Activated CD4-positive, alpha-beta T cell treated with anti-CD3 and anti-CD28 coated beads for 1 hour (primary cell): Measurements from ENCODE around the gene NAA11.
"Not testable (repeated sequence)": the region's sequence is repeated elsewhere in the genome, so short reads cannot be mapped to it uniquely, and the experiment has no call there.

Experiments used
- DNase-seq: peaks from one replicate; pipeline ENCODE4 v3.0.0-alpha.2; 2020

NAA11 gene

DNA sequence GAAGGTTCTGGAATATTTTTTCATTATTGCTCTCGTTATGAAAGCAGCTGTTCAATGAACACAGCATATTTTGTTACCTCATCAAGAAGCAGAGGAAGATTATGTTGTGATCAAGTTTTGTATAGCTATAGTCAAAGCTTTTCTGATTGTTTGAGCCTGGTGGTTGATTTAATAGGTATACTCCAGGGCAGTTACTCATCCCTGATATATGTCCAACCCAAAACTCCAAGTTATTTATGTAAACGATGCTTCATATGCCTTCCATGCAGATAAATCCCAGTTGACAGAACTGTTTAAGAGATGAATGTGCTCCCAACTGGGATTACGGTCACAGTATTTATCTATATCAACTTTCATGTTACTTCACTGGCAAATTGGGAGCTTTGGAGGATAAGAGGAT, 19.1 kb downstream of the NAA11 start:
- no peak for DNase-seq

DNA sequence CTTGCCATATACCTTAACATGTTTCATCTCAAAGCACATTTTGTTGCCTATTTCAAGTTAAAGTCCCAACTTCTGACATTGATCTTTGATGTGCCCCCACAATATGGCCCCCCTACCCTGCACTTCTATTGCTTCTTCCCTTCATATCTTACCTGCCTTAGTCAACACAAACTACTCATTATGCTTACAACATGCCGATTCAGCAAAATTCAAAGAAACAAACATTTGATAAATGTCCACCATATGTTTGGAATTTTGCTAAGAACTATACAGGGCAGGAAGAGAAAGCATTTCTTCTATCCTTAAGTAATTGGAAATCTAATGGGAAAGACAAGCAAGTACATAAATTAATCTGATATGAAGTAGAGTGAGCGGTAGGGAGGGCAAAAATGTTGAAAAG, 25.6 kb downstream of the NAA11 start:
- no peak for DNase-seq

DNA sequence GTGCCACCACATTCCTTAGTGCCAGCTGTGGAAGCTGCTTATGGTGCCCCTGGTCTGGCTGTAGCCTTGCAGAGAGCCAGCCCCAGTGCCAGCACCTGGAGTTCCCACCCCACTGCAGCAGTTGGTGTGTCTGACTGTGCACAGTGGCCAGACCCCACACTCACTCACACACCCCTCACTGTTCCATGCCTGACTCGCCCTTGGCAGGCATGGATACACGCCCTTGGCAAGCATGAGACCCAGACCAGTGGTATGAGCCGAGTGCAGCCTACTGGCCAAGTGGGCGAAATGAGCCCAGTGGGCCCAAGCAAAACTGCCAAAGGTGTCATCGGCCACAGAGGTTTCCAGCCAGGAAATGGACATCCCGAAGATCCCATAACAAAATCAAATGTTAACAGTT, 27.4 kb downstream of the NAA11 start:
- no peak for DNase-seq

DNA sequence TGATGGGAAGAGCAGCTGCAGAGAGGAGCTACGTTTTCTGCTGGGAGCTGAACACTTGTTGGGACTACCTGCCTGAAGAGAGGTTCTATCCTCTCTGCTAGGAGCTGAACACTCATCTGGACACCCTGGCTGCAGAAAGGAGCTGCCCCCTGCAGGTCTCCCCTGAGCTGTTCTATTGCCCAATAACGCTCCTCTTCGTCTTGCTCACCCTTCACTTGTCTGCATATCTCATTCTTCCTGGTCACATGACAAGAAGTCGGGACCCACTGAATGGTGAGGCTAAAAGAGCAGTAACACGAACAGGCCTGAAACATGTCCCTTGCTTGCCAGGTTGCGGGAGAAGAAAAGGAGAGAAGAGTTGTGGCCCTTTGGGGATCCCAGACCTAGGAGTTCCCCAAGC, 27.8 kb downstream of the NAA11 start:
- no peak for DNase-seq

DNA sequence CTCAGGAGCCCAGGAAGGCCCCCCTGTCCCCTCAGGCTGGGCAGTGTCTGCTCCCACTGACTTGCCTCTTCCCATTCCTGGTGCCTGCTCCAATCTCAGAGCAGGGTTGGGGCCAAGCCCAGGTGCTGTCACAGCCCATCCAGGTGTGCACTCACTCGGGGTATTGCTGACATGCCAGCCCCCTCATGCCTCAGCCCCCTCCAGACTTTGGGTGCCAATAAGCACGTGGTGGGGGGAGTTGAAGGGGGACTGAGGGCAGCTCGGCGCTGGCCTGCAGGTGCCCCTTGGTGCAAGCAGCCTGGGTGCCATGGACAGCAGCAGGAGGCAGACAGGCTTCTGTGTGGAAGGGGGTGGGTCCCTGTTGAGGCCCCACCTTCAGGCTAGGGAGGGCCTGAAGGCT, 28.4 kb downstream of the NAA11 start:
- no peak for DNase-seq

DNA sequence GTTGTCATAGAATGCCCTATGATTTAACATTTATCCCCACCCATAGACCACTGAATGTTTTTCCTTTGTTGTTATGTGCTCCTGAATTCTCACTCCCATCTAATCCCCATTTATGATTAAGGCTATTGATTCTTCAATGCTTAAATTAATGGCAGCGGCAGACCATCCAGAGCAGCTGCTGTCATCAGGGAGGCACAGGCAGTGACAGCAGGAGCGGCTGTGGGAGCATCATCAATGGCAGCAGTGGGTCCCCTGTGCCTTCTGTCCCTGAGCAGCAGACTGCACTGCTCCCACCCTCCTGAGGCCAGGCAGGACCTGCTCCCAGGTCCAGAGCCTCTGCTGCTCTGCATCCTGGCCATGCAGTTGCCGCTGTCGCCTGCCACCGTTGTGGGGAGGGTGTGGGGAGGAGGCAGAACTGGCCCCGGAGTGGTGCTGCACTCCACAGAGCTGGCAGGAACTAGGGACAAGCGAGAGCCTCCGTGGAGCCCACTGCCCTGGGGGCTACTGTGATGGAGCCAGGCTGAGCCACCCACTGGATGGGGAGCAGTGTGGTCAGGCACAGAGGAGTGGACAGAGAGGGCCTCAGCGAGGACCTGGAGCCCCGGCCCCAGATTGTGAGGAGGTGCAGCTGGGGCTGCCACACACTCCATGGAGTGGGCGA, 29.0 kb downstream of the NAA11 start:
- DNase-seq, result no peak

DNA sequence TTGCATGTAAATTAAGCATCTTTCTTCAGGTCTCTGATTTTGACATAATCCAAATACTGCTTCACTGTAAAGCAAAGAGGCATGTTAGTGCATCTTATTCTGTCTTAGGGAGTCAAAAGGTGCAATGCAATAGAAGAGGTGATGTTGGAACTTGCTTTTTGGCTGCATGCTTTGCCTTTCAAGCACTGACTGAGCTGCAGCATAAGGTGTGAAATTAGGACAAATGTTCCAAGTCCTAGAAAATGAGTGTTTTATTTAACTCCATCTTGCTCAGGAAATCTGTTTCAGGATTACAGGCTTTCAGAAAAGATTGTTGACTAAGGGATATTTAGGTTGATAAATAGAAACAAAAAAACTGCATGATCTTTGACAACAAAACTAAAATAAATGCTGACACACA, 30.8 kb downstream of the NAA11 start:
- no peak for DNase-seq

DNA sequence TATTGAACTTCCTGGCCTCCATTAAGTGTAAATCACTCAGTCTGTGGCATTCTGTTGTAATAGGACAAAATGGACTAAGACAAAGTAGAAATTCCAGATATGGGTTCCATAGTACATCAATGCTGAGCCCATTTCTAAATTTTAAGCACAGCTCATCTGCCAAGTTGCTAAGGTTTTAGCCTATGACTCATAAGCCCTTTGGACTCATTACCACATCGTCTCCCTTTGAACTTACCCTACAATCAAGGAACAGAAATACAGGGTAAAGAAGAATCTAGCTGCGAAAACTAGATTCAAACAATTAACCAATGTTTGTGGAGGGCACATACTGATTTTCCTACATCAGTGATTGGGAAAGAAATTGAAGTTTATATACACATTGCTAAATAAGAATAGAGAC, 31.8 kb downstream of the NAA11 start:
- no peak for DNase-seq

DNA sequence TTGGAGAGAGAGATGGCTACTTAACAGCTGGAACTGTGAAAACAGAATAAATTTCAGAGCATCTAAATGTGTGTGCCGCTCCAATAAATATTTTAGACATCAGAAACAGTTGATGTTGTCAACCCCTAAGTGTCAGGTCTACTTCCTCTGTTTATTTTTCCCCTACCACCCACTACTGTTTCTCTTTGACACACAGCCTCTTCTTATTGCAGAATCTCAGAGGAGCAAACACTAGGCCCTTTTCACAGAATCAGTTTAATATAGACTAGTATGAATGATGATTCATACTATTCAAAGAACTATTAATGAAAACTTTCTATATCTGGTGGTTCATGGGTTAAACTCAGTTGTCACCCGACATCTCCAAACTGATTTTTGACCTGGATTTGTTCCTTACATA, 33.9 kb downstream of the NAA11 start:
- no peak for DNase-seq

DNA sequence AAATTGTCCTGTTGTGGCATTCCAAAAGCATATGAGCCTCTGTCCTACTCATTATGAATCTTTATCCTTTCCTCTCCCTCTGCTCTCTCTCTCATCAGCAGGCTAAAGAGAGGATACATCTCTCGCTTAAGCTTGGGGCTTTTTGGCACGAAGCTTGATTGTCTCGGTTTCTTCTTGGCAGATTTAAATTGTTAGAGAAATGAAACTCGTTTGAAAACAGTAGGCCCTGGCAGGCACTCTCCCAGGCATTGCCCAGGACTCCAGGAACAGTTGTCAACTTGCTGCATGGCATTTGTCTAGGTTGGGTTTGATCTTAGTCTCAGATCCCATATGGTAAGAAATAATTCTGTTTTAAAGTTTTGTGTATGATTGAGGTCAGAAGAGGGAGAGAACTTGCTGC, 35.5 kb downstream of the NAA11 start:
- no peak for DNase-seq

DNA sequence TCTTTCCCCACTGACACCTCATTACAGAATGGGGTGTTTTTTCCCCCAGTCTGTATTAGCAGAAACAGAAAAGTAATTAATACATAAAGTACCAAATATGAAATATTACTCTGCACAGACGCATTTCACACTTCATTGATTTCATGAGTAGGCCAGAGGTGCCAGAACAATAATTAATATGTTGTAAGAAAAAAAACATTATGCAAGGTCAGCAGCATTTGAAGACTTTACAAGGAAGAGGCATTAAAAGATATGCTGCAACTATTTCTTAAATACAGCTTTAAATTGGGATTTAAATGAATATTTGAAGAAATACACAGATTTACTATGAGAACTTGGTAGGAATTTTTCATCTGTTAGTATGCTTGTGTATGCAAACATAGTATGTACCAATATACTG, 37.7 kb downstream of the NAA11 start:
- no peak for DNase-seq

DNA sequence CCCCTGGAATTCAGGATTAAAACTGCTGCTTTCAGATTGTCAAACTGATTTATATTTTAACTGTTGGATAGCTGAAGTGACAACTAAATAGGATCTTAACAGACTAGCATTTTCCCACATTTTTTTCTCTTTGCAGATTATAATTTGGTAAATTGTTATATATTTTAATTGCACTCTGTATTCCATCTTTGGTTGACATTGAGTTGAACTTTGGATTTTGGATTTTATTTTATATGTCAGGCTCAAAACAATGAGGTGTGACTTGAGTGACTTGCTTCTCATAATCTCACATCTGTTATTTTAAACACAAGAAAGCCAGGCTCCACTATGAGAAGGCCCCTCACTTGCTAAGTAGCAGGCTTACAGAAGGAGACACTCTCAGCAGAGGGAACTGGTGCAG, 38.1 kb downstream of the NAA11 start:
- DNase-seq, result no peak

DNA sequence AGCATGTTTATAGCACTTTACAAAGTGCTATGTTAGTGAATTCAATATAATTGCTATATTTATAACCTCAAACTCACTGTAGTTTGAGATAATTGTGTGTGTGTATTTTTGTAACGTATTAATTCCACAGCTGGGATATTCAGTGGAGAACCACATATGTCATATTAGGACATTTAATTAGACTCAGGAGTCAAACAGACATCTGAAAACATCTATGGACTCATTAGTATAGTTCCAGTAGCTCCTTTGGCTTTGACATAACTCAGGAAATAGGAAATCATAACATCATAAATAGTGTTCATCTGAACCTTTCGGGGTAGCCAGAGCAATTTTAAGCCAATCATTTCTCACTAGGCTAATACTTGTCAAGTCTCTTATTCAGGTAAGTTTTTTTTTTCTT, 38.8 kb downstream of the NAA11 start:
- DNase-seq, result no peak

DNA sequence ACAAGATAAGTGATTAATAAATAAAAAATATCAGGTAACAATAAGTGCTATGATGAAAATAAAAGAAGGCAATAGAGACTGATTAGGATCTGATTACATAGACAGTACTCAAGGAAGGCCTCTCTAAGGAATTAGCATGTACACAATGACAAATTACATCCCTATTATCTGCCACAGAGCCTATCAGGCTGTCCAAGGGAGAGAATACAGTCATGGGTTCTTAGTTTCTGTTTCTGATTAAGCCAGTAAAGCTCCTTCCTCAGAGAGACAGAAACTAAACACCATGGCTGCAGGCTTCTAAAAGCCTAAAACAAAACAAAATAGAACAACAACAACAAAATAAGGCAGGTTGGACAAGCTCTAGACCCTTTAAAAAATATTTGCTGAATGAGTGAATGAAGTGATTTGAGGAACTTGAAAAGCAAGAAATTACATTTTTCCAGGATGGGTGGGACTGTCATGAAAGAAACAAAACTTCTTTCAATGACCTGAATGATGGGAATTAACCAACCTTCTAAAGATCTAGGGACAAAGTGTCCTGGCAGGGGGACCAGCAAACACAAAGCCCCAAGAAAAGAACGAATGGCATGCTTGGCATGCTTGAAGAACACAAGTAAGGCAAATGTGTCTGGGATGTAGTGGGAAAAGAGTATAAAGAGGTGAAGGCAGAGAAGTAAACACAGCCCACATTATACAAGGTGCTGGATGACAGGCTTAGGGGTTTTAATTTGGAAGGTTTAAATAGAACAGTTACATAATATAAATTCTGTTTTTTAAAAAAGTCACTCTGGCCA, 44.1 kb downstream of the NAA11 start:
- no peak for DNase-seq

DNA sequence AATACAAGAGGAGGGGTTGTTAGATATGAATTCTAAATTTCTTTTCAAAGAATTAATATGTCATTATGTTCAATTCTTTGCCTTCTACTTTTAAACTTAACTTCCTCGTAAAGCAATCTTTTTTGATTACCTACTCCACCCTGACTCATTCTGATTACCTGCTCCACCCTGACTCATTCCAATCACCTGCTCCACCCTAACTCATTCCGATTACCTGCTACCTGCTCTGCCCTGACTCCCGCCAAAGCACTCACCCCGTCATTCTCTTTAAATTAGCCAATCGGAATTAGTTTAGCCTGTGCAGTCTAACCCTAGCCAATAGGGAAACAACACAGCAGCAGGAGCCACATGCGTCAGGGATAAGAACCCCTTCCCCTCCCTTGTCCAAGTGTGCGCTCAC, 48.4 kb downstream of the NAA11 start:
- not testable (repeated sequence) for DNase-seq

DNA sequence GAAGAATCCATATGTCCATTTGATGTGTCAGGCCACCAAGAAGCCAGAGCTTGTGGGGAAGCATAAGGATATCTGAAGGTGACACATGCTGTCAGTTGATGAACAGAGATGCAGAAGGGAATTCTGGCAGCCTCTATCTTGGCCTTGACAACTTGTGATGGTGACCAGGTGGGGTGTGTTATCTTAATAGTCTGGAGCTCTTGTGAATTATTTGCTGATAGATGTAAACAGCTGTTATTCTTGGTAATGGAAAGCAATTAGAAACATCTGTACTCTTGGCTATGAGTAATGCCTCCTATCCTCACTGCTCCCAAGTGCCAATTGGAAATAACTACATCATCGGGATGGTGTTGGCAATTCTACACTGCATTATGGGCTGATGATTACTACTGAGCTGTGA, 51.9 kb downstream of the NAA11 start:
- no peak for DNase-seq

DNA sequence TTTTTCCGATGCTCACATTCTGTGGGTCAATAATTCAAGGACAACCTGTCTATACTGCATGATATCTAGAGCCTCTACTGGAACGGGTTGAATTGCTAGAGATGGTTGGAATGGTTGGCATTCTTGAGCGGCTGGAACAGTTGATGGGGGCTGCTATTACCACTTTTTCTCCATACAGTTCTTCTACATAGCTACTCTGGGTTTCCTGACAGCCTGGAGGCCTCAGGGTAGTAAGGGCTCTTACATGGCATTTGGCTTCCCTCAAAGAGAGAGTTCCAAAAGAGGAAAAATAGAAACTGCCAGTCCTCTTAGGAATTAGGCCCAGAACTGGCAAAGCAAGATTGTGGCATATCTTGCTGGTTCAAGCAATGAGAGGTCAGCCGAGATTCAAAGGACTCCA, 53.1 kb downstream of the NAA11 start:
- no peak for DNase-seq

DNA sequence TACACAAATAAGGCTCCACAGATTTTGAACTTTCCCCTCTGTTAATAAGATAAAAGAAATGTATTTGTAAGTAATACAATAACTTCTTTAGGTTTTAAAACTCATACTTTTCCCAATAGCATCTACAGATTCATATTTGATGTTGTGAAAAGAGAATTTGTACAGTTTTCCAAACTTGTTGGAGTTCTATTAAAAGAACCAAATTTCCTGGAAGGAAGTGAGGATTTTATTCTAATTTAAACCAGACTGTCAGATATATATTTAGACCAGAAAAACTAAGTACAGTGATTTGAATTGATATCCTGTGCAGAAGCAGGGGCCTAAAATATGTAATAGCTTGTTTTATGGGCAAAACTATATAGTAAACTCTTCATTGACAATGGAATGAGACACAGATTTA, 53.7 kb downstream of the NAA11 start:
- DNase-seq, result no peak

DNA sequence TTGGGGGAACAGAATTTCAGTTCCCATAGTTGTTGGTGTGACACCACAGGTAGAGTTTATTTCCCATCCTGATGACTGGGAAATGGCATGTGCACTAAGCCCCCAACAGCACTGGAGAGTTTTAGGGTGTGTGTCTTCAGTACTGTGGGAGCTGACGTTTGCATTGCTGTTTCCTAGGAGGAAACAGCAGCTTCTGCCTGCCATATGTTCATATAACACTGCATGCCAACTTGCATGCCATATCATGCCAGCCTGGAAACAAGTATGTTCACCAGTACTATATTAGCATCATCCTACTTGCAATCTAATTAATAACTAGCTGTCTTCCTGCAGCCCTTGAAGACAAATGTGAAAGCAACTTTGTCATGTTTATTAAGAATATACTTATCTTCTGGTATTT, 58.2 kb downstream of the NAA11 start:
- no peak for DNase-seq
